D721Med (cell line): ENCODE measurements around the gene CA11.

ENCODE experiments used
- DNase-seq: peaks from one replicate; pipeline ENCODE4 v3.0.0; 2011; ENCODE audit warnings: low spot score; ENCODE audit not compliant: insufficient read length
- FAIRE-seq: peaks from 2 replicates; lab custom pipeline; 2011; peaks lifted over from hg19 to GRCh38; lab: Jason Lieb, UNC
- CTCF ChIP-seq: IDR thresholded peaks from 2 replicates; pipeline ENCODE4 v1.5.1; 2012; ENCODE audit warnings: mild to moderate bottlenecking, control low read depth; ENCODE audit not compliant: insufficient read depth; ENCODE audit errors: missing control alignments

Gene CA11

GRCh38 chr19:48630296-48631063 is 15.5 kb downstream of the CA11 start:
- FAIRE-seq (no peak), DNase-seq (no peak)
- TF ChIP-seq CTCF = no peak

- FAIRE-seq (no peak), DNase-seq (no peak)
- no peak for TF ChIP-seq CTCF
Measured at GRCh38 chr19:48629599-48630295, 16.2 kb downstream of the CA11 start.

- no peak for TF ChIP-seq CTCF
- DNase-seq = no peak
- FAIRE-seq = no peak
Measured at GRCh38 chr19:48629297-48629598, 16.7 kb downstream of the CA11 start.

GRCh38 chr19:48628486-48629296 is 17.3 kb downstream of the CA11 start:
- FAIRE-seq (no peak), DNase-seq (no peak)
- no peak for TF ChIP-seq CTCF

GRCh38 chr19:48627865-48628314 is 18.1 kb downstream of the CA11 start:
- no peak for FAIRE-seq
- no peak for DNase-seq
- no peak for TF ChIP-seq CTCF

- FAIRE-seq (no peak), DNase-seq (no peak)
- TF ChIP-seq CTCF = no peak
Measured at GRCh38 chr19:48627201-48627864, 18.7 kb downstream of the CA11 start.
